Neuronal stem cell (in vitro differentiated cells): ENCODE measurements around the gene FAM156B. TPM values are rescaled to one million over a fixed set of nuclear protein-coding genes. Genes with fewer than 3 reads are reported as not detected.
"Not testable (repeated sequence)": the region's sequence is repeated elsewhere in the genome, so short reads cannot be mapped to it uniquely, and the experiment has no call there.

ENCODE experiments used
- DNase-seq: peaks from one replicate; pipeline ENCODE4 v3.0.0-alpha.2; 2013; ENCODE audit warnings: low spot score
- H2AFZ ChIP-seq: one replicate; pipeline ENCODE4 v1.6.1; 2013; ENCODE audit warnings: mild to moderate bottlenecking, low read length, inconsistent platforms
- H2AK5ac ChIP-seq: 2 replicates; pipeline ENCODE4 v1.6.1; 2013; ENCODE audit warnings: low read depth, mild to moderate bottlenecking, inconsistent platforms, low read length, moderate library complexity, mixed read lengths
- H2BK120ac ChIP-seq: 2 replicates; pipeline ENCODE4 v1.6.1; 2013; ENCODE audit warnings: low read depth, mild to moderate bottlenecking, inconsistent platforms, low read length, moderate library complexity, mixed read lengths
- H2BK12ac ChIP-seq: one replicate; pipeline ENCODE4 v1.6.1; 2013; ENCODE audit warnings: low read length, inconsistent platforms
- H2BK15ac ChIP-seq: 2 replicates; pipeline ENCODE4 v1.6.1; 2013; ENCODE audit warnings: mild to moderate bottlenecking, low read length, inconsistent platforms, mixed read lengths
- H2BK5ac ChIP-seq: one replicate; pipeline ENCODE4 v1.6.1; 2013; ENCODE audit warnings: inconsistent platforms, mild to moderate bottlenecking, low read length, moderate library complexity
- H3K14ac ChIP-seq: one replicate; pipeline ENCODE4 v1.6.1; 2013; ENCODE audit warnings: low read length, inconsistent platforms
- H3K18ac ChIP-seq: 2 replicates; pipeline ENCODE4 v1.6.1; 2013; ENCODE audit warnings: low read length, inconsistent platforms
- H3K23ac ChIP-seq: 2 replicates; pipeline ENCODE4 v1.6.1; 2013; ENCODE audit warnings: low read depth, mild to moderate bottlenecking, mixed read lengths, low read length, inconsistent platforms; ENCODE audit not compliant: poor library complexity
- H3K27ac ChIP-seq: replicated peaks from 3 replicates; pipeline ENCODE4 v1.5.1; 2013; ENCODE audit warnings: low read length, inconsistent platforms
- H3K27me3 ChIP-seq, 3 experiments: 2 replicates each; pipeline ENCODE4 v1.6.1; 2013; ENCODE audit warnings: low read length in 3 of 3, mild to moderate bottlenecking in 2 of 3, inconsistent platforms in 1 of 3, low read depth in 1 of 3, mixed read lengths in 1 of 3, moderate library complexity in 1 of 3; ENCODE audit not compliant: control insufficient read depth in 3 of 3, insufficient read depth in 3 of 3
- H3K36me3 ChIP-seq, 2 donors: replicated peaks in 1 of 2; 2 replicates each; pipeline ENCODE4 v1.6.1; 2013; ENCODE audit warnings: low read length in 2 of 2; ENCODE audit not compliant: control insufficient read depth in 2 of 2, insufficient read depth in 2 of 2
- H3K4ac ChIP-seq: 2 replicates; pipeline ENCODE4 v1.6.1; 2013; ENCODE audit warnings: inconsistent platforms, mild to moderate bottlenecking, low read length, moderate library complexity
- H3K4me1 ChIP-seq, 2 donors: 1 replicate in 1 of 2; 2 replicates in 1 of 2; pipeline ENCODE4 v1.6.1; 2013; ENCODE audit warnings: low read length in 2 of 2, low read depth in 1 of 2; ENCODE audit not compliant: control insufficient read depth in 2 of 2, insufficient read depth in 1 of 2
- H3K4me2 ChIP-seq: one replicate; pipeline ENCODE4 v1.6.1; 2013; ENCODE audit warnings: mild to moderate bottlenecking, low read length, inconsistent platforms; ENCODE audit not compliant: insufficient read depth, poor library complexity, severe bottlenecking
- H3K4me3 ChIP-seq, 2 donors: 2 replicates each; pipeline ENCODE4 v1.5.1; 2013; ENCODE audit warnings: low read length in 2 of 2, mild to moderate bottlenecking in 2 of 2, inconsistent platforms in 1 of 2, moderate library complexity in 1 of 2
- H3K79me1 ChIP-seq: one replicate; pipeline ENCODE4 v1.6.1; 2013; ENCODE audit warnings: low read depth, mild to moderate bottlenecking, inconsistent platforms, low read length, moderate library complexity
- H3K9ac ChIP-seq: one replicate; pipeline ENCODE4 v1.6.1; 2013; ENCODE audit warnings: mild to moderate bottlenecking, low read depth, low read length, inconsistent platforms; ENCODE audit not compliant: poor library complexity
- H3K9me3 ChIP-seq, 2 donors: replicated peaks in 1 of 2; 2 replicates each; pipeline versions ENCODE3 to v1.6.1; 2013; ENCODE audit warnings: low read length in 2 of 2, mild to moderate bottlenecking in 2 of 2, inconsistent platforms in 1 of 2, low read depth in 1 of 2, mixed read lengths in 1 of 2, moderate library complexity in 1 of 2; ENCODE audit not compliant: control insufficient read depth in 2 of 2, insufficient read depth in 1 of 2
- H4K8ac ChIP-seq: one replicate; pipeline ENCODE4 v1.6.1; 2013; ENCODE audit warnings: low read depth, mild to moderate bottlenecking, inconsistent platforms, low read length, moderate library complexity
- H4K91ac ChIP-seq: one replicate; pipeline ENCODE4 v1.6.1; 2013; ENCODE audit warnings: low read length, low read depth, mild to moderate bottlenecking, inconsistent platforms; ENCODE audit not compliant: poor library complexity
- WGBS, 2 donors: extraction: QIAGEN DNeasy Blood & Tissue Kit; methylation state at CpG; one replicate each; pipeline ENCODE4 v1.1.7; 2013; ENCODE audit warnings: missing lambda C conversion rate in 2 of 2, mixed read lengths in 1 of 2; ENCODE audit not compliant: insufficient read length in 2 of 2, insufficient replicate concordance in 1 of 2; ENCODE audit errors: extremely low coverage in 2 of 2; 5-methylcytosine and 5-hydroxymethylcytosine counted together
- polyA plus RNA-seq, 2 experiments: library from polyadenylated mRNA; stranded (reverse); fragments of 200-250 nt; gene quantifications; one replicate each; pipeline ENCODE4 v1.2.3, GENCODE V29; 2013

The FAM156B gene, protein sequence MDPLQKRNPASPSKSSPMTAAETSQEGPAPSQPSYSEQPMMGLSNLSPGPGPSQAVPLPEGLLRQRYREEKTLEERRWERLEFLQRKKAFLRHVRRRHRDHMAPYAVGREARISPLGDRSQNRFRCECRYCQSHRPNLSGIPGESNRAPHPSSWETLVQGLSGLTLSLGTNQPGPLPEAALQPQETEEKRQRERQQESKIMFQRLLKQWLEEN
- 13.4 TPM for polyA plus RNA-seq (2013, experiment 1 of 2)
- polyA plus RNA-seq (2013, experiment 2 of 2) = 12.1 TPM

- not testable (repeated sequence) for H3K9ac ChIP-seq, H3K36me3 ChIP-seq, H2BK5ac ChIP-seq, H2AK5ac ChIP-seq, H3K4me2 ChIP-seq, H3K9me3 ChIP-seq, H3K4ac ChIP-seq, H3K14ac ChIP-seq, H3K79me1 ChIP-seq, H4K8ac ChIP-seq, H3K18ac ChIP-seq, H3K27ac ChIP-seq, H2BK15ac ChIP-seq, H2BK120ac ChIP-seq, H3K4me1 ChIP-seq, H3K23ac ChIP-seq, H3K27me3 ChIP-seq, H4K91ac ChIP-seq, DNase-seq, H2BK12ac ChIP-seq, H2AFZ ChIP-seq, H3K4me3 ChIP-seq
- WGBS, 2 donors = no CpG with 5 or more reads among the region's 92 CpGs
Measured at GRCh38 chrX:52896855-52897709, at the start of gene FAM156B. Gene FAM156B (plus strand): TSS chrX:52897330. CDS start chrX:52907226, 9,896 bp downstream.

GRCh38 chrX:52852110-52852860 is 44.8 kb upstream of the FAM156B start:
- H3K4me2 ChIP-seq = no peak overlapping the region
- no peak overlapping the region for H2BK12ac ChIP-seq
- no peaks in the 10 kb centered on the region for H3K4me1 ChIP-seq
- H3K18ac ChIP-seq = no peak overlapping the region
- no peaks in the 10 kb centered on the region for H3K79me1 ChIP-seq
- H2AFZ ChIP-seq = no peak overlapping the region
- no peak overlapping the region for H3K9ac ChIP-seq
- H4K91ac ChIP-seq = no peak overlapping the region
- peaks cover 0 to 4% of the 10 kb centered on the region in 2 donors for H3K9me3 ChIP-seq
- DNase-seq = no peak
- H3K36me3 ChIP-seq = no peaks in the 10 kb centered on the region
- H2BK5ac ChIP-seq = no peak overlapping the region
- no peak overlapping the region for H3K23ac ChIP-seq
- no peak overlapping the region for H2BK120ac ChIP-seq
- H3K14ac ChIP-seq = no peak overlapping the region
- no peak overlapping the region for H3K27ac ChIP-seq
- no peak overlapping the region for H3K4ac ChIP-seq
- H4K8ac ChIP-seq = no peak overlapping the region
- no peak overlapping the region for H2AK5ac ChIP-seq
- no peak overlapping the region for H3K4me3 ChIP-seq
- no peak overlapping the region for H2BK15ac ChIP-seq
- WGBS, 2 donors = no CpG with 5 or more reads among the region's 9 CpGs
- H3K27me3 ChIP-seq = peaks cover 0 to 3% (median 0%) of the 10 kb centered on the region in 3 experiments

GRCh38 chrX:52856991-52857525 is 40.1 kb upstream of the FAM156B start:
- H2BK120ac ChIP-seq, H3K27me3 ChIP-seq, H2AK5ac ChIP-seq, H2AFZ ChIP-seq, H3K9me3 ChIP-seq, H3K4ac ChIP-seq, H3K27ac ChIP-seq, H3K14ac ChIP-seq, H3K9ac ChIP-seq, H2BK5ac ChIP-seq, H3K4me1 ChIP-seq, H2BK15ac ChIP-seq, H4K91ac ChIP-seq, H3K18ac ChIP-seq, H3K79me1 ChIP-seq, H3K36me3 ChIP-seq, H3K4me2 ChIP-seq, H2BK12ac ChIP-seq, H3K4me3 ChIP-seq, H3K23ac ChIP-seq, DNase-seq, H4K8ac ChIP-seq: not testable (repeated sequence)
- no CpG with 5 or more reads among the region's 4 CpGs for WGBS, 2 donors
